Epithelial cell of esophagus (primary cell): ENCODE data around the gene NHLRC1.

Source experiments
- DNase-seq: peaks from one replicate; pipeline ENCODE4 v3.0.0; 2010; ENCODE audit warnings: low read depth
- H3K4me3 ChIP-seq: 2 replicates; pipeline ENCODE4 v1.5.1; 2011; ENCODE audit warnings: mild to moderate bottlenecking, low read length, control low read depth
- TF ChIP-seq, protein P1 (sequence below): IDR thresholded peaks from 2 replicates; pipeline ENCODE4 v1.5.1; 2011; ENCODE audit warnings: low read depth, mild to moderate bottlenecking, low read length, control low read depth, inconsistent platforms; ENCODE audit not compliant: insufficient read depth; ENCODE audit errors: missing control alignments

Gene NHLRC1

DNA sequence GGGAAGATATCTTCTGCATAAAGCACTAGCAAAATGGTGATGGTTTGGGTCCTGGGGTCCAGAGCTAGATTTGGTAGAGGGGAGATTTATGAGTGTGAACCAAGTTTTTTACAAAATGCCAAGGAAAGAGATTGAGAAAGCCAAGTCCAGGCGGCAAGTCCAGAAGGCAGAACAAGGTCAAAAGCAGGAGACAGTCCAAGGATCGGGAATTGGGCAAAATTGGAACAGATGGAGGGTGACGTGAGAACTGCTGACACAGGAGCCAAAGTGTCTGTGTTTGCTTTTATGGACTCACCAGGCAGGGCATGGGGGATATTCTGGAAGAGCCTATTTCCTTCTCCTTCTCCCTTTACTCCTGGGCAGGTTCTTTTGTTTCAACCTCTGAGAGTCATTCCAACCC lies 4.1 kb downstream of the NHLRC1 start:
- TF ChIP-seq, protein P1, sequence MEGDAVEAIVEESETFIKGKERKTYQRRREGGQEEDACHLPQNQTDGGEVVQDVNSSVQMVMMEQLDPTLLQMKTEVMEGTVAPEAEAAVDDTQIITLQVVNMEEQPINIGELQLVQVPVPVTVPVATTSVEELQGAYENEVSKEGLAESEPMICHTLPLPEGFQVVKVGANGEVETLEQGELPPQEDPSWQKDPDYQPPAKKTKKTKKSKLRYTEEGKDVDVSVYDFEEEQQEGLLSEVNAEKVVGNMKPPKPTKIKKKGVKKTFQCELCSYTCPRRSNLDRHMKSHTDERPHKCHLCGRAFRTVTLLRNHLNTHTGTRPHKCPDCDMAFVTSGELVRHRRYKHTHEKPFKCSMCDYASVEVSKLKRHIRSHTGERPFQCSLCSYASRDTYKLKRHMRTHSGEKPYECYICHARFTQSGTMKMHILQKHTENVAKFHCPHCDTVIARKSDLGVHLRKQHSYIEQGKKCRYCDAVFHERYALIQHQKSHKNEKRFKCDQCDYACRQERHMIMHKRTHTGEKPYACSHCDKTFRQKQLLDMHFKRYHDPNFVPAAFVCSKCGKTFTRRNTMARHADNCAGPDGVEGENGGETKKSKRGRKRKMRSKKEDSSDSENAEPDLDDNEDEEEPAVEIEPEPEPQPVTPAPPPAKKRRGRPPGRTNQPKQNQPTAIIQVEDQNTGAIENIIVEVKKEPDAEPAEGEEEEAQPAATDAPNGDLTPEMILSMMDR: no peak
- no peak overlapping the region for H3K4me3 ChIP-seq
- no peak for DNase-seq

DNA sequence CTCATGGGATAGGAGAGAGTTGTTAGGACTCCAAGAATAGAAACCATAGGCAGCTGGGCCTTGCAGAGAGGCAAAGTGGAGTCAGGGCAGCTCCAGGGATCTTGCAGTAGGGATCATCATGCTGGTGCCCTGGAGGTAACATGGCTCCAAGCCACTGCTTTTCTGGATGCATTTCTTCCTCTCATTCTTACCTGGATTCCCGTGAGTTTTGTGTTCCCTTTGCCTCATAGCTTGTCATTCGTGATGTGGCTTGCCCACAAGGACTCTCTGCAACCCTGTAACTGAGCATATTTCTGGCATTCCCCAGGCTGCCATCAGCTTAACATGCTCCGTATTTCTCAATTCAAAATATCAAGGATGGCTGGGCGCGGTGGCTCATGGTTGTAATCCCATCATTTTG lies 5.3 kb downstream of the NHLRC1 start:
- DNase-seq: peak; percentile 6
- no peak overlapping the region for H3K4me3 ChIP-seq
- TF ChIP-seq, protein P1: no peak

DNA sequence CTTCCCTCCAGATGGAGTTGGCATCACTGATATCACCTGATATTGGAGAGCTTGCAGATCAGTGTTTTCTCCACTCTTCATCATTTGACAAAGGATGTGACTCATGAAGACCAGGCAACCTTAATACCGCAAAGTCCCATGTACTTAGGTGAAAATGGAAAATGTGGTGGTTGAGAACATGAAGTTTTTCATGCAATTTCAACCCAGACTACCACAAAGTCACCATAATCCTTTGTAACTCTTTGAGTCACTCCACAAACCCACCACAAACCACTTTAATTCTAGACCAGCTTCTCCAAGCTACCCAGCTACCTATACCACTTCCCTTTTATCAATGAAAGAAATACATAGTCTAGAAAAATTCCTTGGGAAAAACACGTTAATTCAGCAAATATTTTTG lies 7.1 kb downstream of the NHLRC1 start:
- H3K4me3 ChIP-seq: no peak overlapping the region
- peak; percentile 22 for DNase-seq
- TF ChIP-seq, protein P1: no peak

DNA sequence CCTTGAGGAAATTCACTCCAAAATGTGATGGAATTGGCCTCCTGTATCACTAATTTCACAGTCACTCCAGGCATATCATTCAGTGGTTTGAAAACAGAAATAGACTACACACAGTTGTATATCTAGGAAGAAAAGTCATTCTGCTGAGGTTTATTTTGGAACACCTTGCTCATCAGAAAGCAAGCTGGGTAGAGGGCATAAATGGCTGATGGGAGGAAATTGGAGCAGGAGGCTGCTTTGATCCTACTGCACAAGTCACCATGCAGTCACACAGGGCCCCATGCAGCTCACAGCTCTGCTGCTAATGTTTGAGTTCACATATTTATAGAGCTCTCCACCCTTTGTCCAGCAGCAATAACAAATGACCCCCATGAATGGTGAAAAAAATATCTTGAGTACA lies 12.3 kb downstream of the NHLRC1 start:
- TF ChIP-seq, protein P1: no peak
- no peak overlapping the region for H3K4me3 ChIP-seq
- no peak for DNase-seq

DNA sequence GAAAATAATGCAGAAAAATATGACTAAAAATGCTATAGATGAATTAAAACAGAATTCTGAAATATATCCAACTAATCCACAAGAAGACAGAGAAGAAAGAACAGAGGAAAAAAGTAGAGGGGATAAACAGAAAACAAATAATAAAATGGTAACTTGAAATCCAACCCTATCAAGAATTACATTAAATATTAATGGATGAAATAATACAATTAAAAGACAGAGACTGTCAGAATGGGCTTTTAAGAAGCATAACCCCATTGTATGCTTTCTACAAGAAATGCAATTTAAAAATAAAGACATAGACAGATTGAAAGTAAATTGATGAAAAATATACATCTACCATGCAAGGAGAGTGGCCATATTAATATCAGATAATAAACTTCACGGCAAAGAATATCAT lies 15.4 kb downstream of the NHLRC1 start:
- TF ChIP-seq, protein P1: no peak
- H3K4me3 ChIP-seq: no peak overlapping the region
- no peak for DNase-seq

DNA sequence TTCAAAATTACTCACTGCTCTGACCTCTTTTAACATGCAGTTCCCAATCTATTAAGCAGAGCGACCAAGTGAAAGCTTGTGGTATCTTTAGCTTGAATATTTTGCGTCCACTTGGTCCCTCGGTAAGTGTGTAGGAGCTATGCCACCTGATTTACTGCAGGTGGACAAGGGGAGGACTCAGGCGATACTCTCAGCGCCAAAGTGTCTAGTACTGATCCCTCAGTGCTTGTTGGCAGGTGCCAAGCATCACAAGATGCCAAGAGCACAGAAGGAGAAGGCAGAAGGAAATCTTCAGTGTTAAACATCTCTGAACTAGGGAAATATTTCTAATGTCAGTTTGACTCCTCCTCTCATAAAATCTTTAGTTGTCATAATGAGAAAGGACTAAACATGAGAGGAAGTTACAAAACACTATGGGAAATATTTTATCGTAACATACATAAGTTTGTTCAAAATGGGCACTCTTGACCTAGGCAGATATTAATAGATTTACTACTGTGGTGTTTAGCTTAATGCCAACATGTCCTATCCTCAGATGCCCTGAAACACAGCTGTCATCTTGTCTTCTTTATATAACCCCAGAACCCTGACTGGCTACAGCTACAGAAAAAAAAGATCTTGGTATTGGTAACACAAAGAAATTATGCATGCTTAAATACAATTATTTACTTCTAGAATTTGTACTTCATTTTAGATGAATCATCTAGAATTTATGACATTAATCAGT lies 19.5 kb downstream of the NHLRC1 start:
- H3K4me3 ChIP-seq: no peak overlapping the region
- DNase-seq: no peak
- TF ChIP-seq, protein P1: no peak

DNA sequence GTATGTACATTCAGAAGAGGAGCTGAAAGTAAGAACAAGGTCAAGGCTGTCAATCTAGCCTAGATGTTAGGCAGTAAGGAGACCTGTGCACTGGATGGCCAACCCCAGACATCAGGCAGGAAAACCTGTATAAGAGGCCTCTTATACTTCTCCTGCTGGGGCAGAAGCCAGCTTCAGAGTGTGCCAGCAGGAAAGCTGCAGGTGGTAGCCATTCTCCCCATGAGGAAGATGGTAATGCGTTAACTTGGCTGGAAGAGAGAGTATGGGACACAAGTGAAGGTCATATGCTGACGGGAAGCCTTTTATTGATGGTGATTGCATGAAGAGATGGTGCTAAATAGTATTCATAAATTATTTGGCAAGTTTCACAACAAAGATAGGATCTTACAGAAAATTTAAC lies 20.6 kb downstream of the NHLRC1 start:
- no peak overlapping the region for H3K4me3 ChIP-seq
- no peak for DNase-seq
- TF ChIP-seq, protein P1: no peak
